DND-41 (cell line): Measurements from ENCODE around the gene SH3BP1.
"Not testable (repeated sequence)": the region's sequence is repeated elsewhere in the genome, so short reads cannot be mapped to it uniquely, and the experiment has no call there.

ENCODE experiments used
- ATAC-seq: fragments of 200-7000 bp; cut with Tn5 transposase; 3 replicates; pipeline ENCODE4 v1.9.1; 2021; ENCODE audit warnings: low read depth; ENCODE audit not compliant: insufficient read depth
- DNase-seq: peaks from one replicate; pipeline ENCODE4 v3.0.0-alpha.2; 2020
- H2AFZ ChIP-seq: 2 replicates; pipeline ENCODE4 v1.6.0; 2012; ENCODE audit warnings: low read depth, low read length
- H3K27ac ChIP-seq: 2 replicates; pipeline ENCODE4 v1.5.1; 2012; ENCODE audit warnings: low read length, inconsistent platforms
- H3K27me3 ChIP-seq: fragments of 200-600 bp; sonication (generic); 2 replicates; pipeline ENCODE4 v1.6.0; 2012; ENCODE audit warnings: low read length, mild to moderate bottlenecking, inconsistent platforms; ENCODE audit not compliant: insufficient read depth, poor library complexity
- H3K36me3 ChIP-seq: 2 replicates; pipeline ENCODE4 v1.5.1; 2012; ENCODE audit warnings: low read length, inconsistent platforms; ENCODE audit not compliant: insufficient read depth
- H3K4me1 ChIP-seq: 2 replicates; pipeline ENCODE4 v1.5.1; 2012; ENCODE audit warnings: mild to moderate bottlenecking, low read length; ENCODE audit not compliant: insufficient read depth
- H3K4me2 ChIP-seq: 2 replicates; pipeline ENCODE4 v1.6.0; 2012; ENCODE audit warnings: mild to moderate bottlenecking, moderate library complexity, low read length, inconsistent platforms; ENCODE audit not compliant: insufficient read depth
- H3K4me3 ChIP-seq, 2 experiments: fragments of 200-600 bp in 1 of 2; shearing (Covaris generic) in 1 of 2; 2 replicates each; pipeline ENCODE4 v1.5.1; 2012 to 2016; ENCODE audit warnings: inconsistent platforms in 2 of 2, low read length in 2 of 2, mild to moderate bottlenecking in 2 of 2, low read depth in 1 of 2, moderate library complexity in 1 of 2
- H3K79me2 ChIP-seq: 2 replicates; pipeline ENCODE4 v1.6.0; 2012; ENCODE audit warnings: low read length, inconsistent platforms; ENCODE audit not compliant: insufficient read depth
- H3K9ac ChIP-seq: 2 replicates; pipeline ENCODE4 v1.6.0; 2012; ENCODE audit warnings: low read depth, mild to moderate bottlenecking, inconsistent platforms, low read length, moderate library complexity
- H3K9me3 ChIP-seq: 2 replicates; pipeline ENCODE4 v1.5.1; 2012; ENCODE audit warnings: low read length, moderate library complexity, mild to moderate bottlenecking, inconsistent platforms; ENCODE audit not compliant: insufficient read depth, severe bottlenecking
- H4K20me1 ChIP-seq: 2 replicates; pipeline ENCODE4 v1.6.0; 2012; ENCODE audit warnings: low read length; ENCODE audit not compliant: insufficient read depth
- CTCF ChIP-seq: IDR thresholded peaks from 2 replicates; pipeline ENCODE4 v1.5.1; 2012; ENCODE audit warnings: borderline replicate concordance, low read length, moderate library complexity, mild to moderate bottlenecking; ENCODE audit not compliant: poor library complexity, severe bottlenecking; ENCODE audit errors: extremely low read depth
- EZH2 ChIP-seq: IDR thresholded peaks from 3 replicates; pipeline ENCODE4 v1.6.1; 2012; ENCODE audit warnings: borderline replicate concordance, low read depth, mild to moderate bottlenecking, moderate library complexity, low read length, inconsistent platforms; ENCODE audit not compliant: severe bottlenecking

The SH3BP1 gene

GRCh38 chr22:37690407-37690806 lies 50.9 kb downstream of the SH3BP1 start:
- peaks cover 11% of the 10 kb centered on the region; the same call in 1 of the 2 replicates for H4K20me1 ChIP-seq
- no peak overlapping the region for H3K4me2 ChIP-seq
- no peak for TF ChIP-seq CTCF
- TF ChIP-seq EZH2: no peak
- no peaks in the 10 kb centered on the region for H3K27me3 ChIP-seq
- ATAC-seq (no peak), DNase-seq (no peak)
- peaks cover 27% of the 10 kb centered on the region for H3K4me1 ChIP-seq
- H3K79me2 ChIP-seq: peaks cover 31% of the 10 kb centered on the region
- H3K36me3 ChIP-seq: peaks cover 66% of the 10 kb centered on the region
- H3K27ac ChIP-seq: no peak overlapping the region
- no peak overlapping the region for H2AFZ ChIP-seq
- H3K9ac ChIP-seq: no peak overlapping the region
- H3K4me3 ChIP-seq: no peak overlapping the region
- no peaks in the 10 kb centered on the region for H3K9me3 ChIP-seq

- H3K4me3 ChIP-seq: no peak overlapping the region
- ATAC-seq (no peak), DNase-seq (no peak)
- no peak overlapping the region for H3K27ac ChIP-seq
- H4K20me1 ChIP-seq: peaks cover 11% of the 10 kb centered on the region; the same call in 1 of the 2 replicates
- no peak overlapping the region for H2AFZ ChIP-seq
- no peaks in the 10 kb centered on the region for H3K9me3 ChIP-seq
- H3K9ac ChIP-seq: no peak overlapping the region
- TF ChIP-seq EZH2 (no peak), CTCF (no peak)
- H3K4me1 ChIP-seq: peaks cover 21% of the 10 kb centered on the region
- H3K79me2 ChIP-seq: peaks cover 31% of the 10 kb centered on the region
- peaks cover 66% of the 10 kb centered on the region for H3K36me3 ChIP-seq
- H3K27me3 ChIP-seq: no peaks in the 10 kb centered on the region
- no peak overlapping the region for H3K4me2 ChIP-seq
Observed at GRCh38 chr22:37690901-37691504, 51.5 kb downstream of the SH3BP1 start.

- Histone ChIP-seq H3K9ac (no peak overlapping the region), H3K4me2 (no peak overlapping the region), H3K27me3 (no peaks in the 10 kb centered on the region), H3K79me2 (peaks cover 14% of the 10 kb centered on the region), H2AFZ (no peak overlapping the region), H3K27ac (no peak overlapping the region), H3K9me3 (no peaks in the 10 kb centered on the region), H3K4me1 (peaks cover 11% of the 10 kb centered on the region), H3K4me3 (no peak overlapping the region), H4K20me1 (peaks cover 9% of the 10 kb centered on the region; the same call in 1 of the 2 replicates), H3K36me3 (peaks cover 57% of the 10 kb centered on the region)
- TF ChIP-seq EZH2: no peak
- no peak for TF ChIP-seq CTCF
- DNase-seq (no peak), ATAC-seq (no peak)
Observed at GRCh38 chr22:37692627-37693285, 53.3 kb downstream of the SH3BP1 start.

GRCh38 chr22:37694131-37694530 lies 54.7 kb downstream of the SH3BP1 start:
- not testable (repeated sequence) for ATAC-seq, DNase-seq, H3K9me3 ChIP-seq, H3K4me3 ChIP-seq, H3K27ac ChIP-seq, H4K20me1 ChIP-seq, H3K79me2 ChIP-seq, H3K4me1 ChIP-seq, H3K27me3 ChIP-seq, H3K9ac ChIP-seq, H2AFZ ChIP-seq, H3K4me2 ChIP-seq
- H3K36me3 ChIP-seq: peaks cover 43% of the 10 kb centered on the region

GRCh38 chr22:37696260-37696656 lies 56.8 kb downstream of the SH3BP1 start:
- H3K79me2 ChIP-seq, ATAC-seq, H3K27ac ChIP-seq, H2AFZ ChIP-seq, H3K4me1 ChIP-seq, DNase-seq, H3K9ac ChIP-seq, H3K9me3 ChIP-seq, H3K4me2 ChIP-seq, H3K27me3 ChIP-seq, H3K4me3 ChIP-seq, H4K20me1 ChIP-seq: not testable (repeated sequence)
- peaks cover 25% of the 10 kb centered on the region for H3K36me3 ChIP-seq
